Measurements from ENCODE around the gene NAGS. TPM values are rescaled to one million over a fixed set of nuclear protein-coding genes. Genes with fewer than 3 reads are reported as not detected.
"Not testable (repeated sequence)": the region's sequence is repeated elsewhere in the genome, so short reads cannot be mapped to it uniquely, and the experiment has no call there.

The NAGS gene
- 1 to 10 TPM in 1 of 3 donors, under 1 TPM in 2; 0.34 to 1.0 (median 0.45) TPM for polyA plus RNA-seq

- WGBS, 3 donors = 11 to 15% (median 15%) methylated on average over 24 to 25 of the region's 25 CpGs
- H3K27ac ChIP-seq (ENCODE audit: low read depth, low read length) = no peak within 1 kb of the TSS
Measured at GRCh38 chr17:44004077-44004760, at the start of gene NAGS. Gene NAGS, plus strand, starts transcription at chr17:44004622. Its CDS starts 42 bp downstream, at chr17:44004664.

- no peak overlapping the region for H3K27ac ChIP-seq (ENCODE audit: low read depth, low read length)
- 73 to 89% (median 84%) methylated on average over 8 of the region's 8 CpGs for WGBS, 3 donors
Measured at GRCh38 chr17:43956222-43956621, 48.2 kb upstream of the NAGS start.

GRCh38 chr17:43958748-43959352 lies 45.6 kb upstream of the NAGS start:
- WGBS, 3 donors = 68 to 70% (median 70%) methylated on average over 2 of the region's 2 CpGs
- no peak overlapping the region for H3K27ac ChIP-seq (ENCODE audit: low read depth, low read length)

GRCh38 chr17:43961292-43961691 lies 43.1 kb upstream of the NAGS start:
- 90 to 95% (median 92%) methylated on average over 6 of the region's 6 CpGs for WGBS, 3 donors

GRCh38 chr17:43961954-43962353 lies 42.5 kb upstream of the NAGS start:
- 78 to 85% (median 80%) methylated on average over 2 of the region's 2 CpGs for WGBS, 3 donors
- H3K27ac ChIP-seq (ENCODE audit: low read depth, low read length) = no peak overlapping the region

More at GRCh38 chr17:43961292-43961691, 43.1 kb upstream of the NAGS start:
- not testable (repeated sequence) for H3K27ac ChIP-seq (ENCODE audit: low read depth, low read length)

GRCh38 chr17:43962479-43962878 lies 41.9 kb upstream of the NAGS start:
- 54 to 65% (median 60%) methylated on average over 7 of the region's 7 CpGs for WGBS, 3 donors
- H3K27ac ChIP-seq (ENCODE audit: low read depth, low read length) = no peak overlapping the region

GRCh38 chr17:43966276-43966675 lies 38.1 kb upstream of the NAGS start:
- no peak overlapping the region for H3K27ac ChIP-seq (ENCODE audit: low read depth, low read length)
- WGBS, 3 donors = 64 to 78% (median 72%) methylated on average over 3 of the region's 3 CpGs

GRCh38 chr17:43967251-43967875 lies 37.1 kb upstream of the NAGS start:
- H3K27ac ChIP-seq (ENCODE audit: low read depth, low read length) = no peak overlapping the region
- WGBS, 3 donors = 51 to 57% (median 54%) methylated on average over 9 of the region's 9 CpGs

- H3K27ac ChIP-seq (ENCODE audit: low read depth, low read length) = no peak overlapping the region
- 57 to 84% (median 81%) methylated on average over 4 of the region's 4 CpGs for WGBS, 3 donors
Measured at GRCh38 chr17:43970366-43970765, 34.1 kb upstream of the NAGS start.

- 37 to 61% (median 55%) methylated on average over 2 of the region's 2 CpGs for WGBS, 3 donors
- not testable (repeated sequence) for H3K27ac ChIP-seq (ENCODE audit: low read depth, low read length)
Measured at GRCh38 chr17:43971436-43971835, 33.0 kb upstream of the NAGS start.

- WGBS, 3 donors = 80 to 90% (median 90%) methylated on average over 22 of the region's 22 CpGs
- H3K27ac ChIP-seq (ENCODE audit: low read depth, low read length) = not testable (repeated sequence)
Measured at GRCh38 chr17:43972444-43973212, 31.8 kb upstream of the NAGS start.

- 60 to 71% (median 61%) methylated on average over 14 of the region's 14 CpGs for WGBS, 3 donors
- H3K27ac ChIP-seq (ENCODE audit: low read depth, low read length) = no peak overlapping the region
Measured at GRCh38 chr17:43974382-43975266, 29.8 kb upstream of the NAGS start.

- no peak overlapping the region for H3K27ac ChIP-seq (ENCODE audit: low read depth, low read length)
- WGBS, 3 donors = 79 to 91% (median 88%) methylated on average over 13 to 21 of the region's 27 CpGs
Measured at GRCh38 chr17:43975898-43976297, 28.5 kb upstream of the NAGS start.

GRCh38 chr17:43976963-43977837 lies 27.2 kb upstream of the NAGS start:
- 53 to 75% (median 72%) methylated on average over 9 of the region's 9 CpGs for WGBS, 3 donors

GRCh38 chr17:43978078-43978477 lies 26.3 kb upstream of the NAGS start:
- no peak overlapping the region for H3K27ac ChIP-seq (ENCODE audit: low read depth, low read length)
- WGBS, 3 donors = 63 to 77% (median 70%) methylated on average over 2 of the region's 2 CpGs

More at GRCh38 chr17:43976963-43977837, 27.2 kb upstream of the NAGS start:
- H3K27ac ChIP-seq (ENCODE audit: low read depth, low read length) = no peak overlapping the region

GRCh38 chr17:43979011-43979410 lies 25.4 kb upstream of the NAGS start:
- WGBS, 3 donors = 78 to 79% (median 78%) methylated on average over 7 of the region's 7 CpGs
- H3K27ac ChIP-seq (ENCODE audit: low read depth, low read length) = no peak overlapping the region

GRCh38 chr17:43979671-43980070 lies 24.8 kb upstream of the NAGS start:
- no peak overlapping the region for H3K27ac ChIP-seq (ENCODE audit: low read depth, low read length)
- WGBS, 3 donors = 71 to 86% (median 81%) methylated on average over 4 of the region's 4 CpGs
